ENCODE data around the gene ALK.

- TF ChIP-seq POLR2A (IDR thresholded peaks at IDR 0.05; ENCODE audit: low read length) = no peak
- no peak for TF ChIP-seq GATA1 (IDR thresholded peaks at IDR 0.05; ENCODE audit: low read depth, low read length)
Observed at GRCh38 chr2:29718076-29718686, 203.2 kb downstream of the ALK start.
